OCI-LY1 (cell line): ENCODE results near the gene TDRD10.

Experiments used
- CTCF ChIP-seq: fragments of 200-600 bp; sonication (generic), shearing (Covaris generic); IDR thresholded peaks from 2 replicates; pipeline ENCODE4 v1.5.1; 2017; ENCODE audit warnings: mild to moderate bottlenecking, antibody characterized with exemption, low read length, moderate library complexity, mixed read lengths
- EZH2 ChIP-seq: fragments of 200-600 bp; sonication (generic), shearing (Covaris generic); IDR thresholded peaks from 2 replicates; pipeline ENCODE4 v1.8.0; 2017; ENCODE audit warnings: borderline replicate concordance, mixed run types, mild to moderate bottlenecking, antibody characterized with exemption, low read length, moderate library complexity, mixed read lengths

- TF ChIP-seq CTCF (no peak), EZH2 (no peak)
Measured at GRCh38 chr1:154517661-154518060, 15.6 kb downstream of the TDRD10 start.
